Mammary epithelial cell (primary cell): ENCODE measurements around the gene PRKCH.

Experiments
- EZH2 ChIP-seq: IDR thresholded peaks from 2 replicates; pipeline ENCODE4 v1.6.1; 2012; ENCODE audit warnings: low read length, inconsistent platforms, borderline replicate concordance
- TF ChIP-seq, protein P1 (sequence below), 2 donors: IDR thresholded peaks in 1 of 2; conservative IDR thresholded peaks in 1 of 2; 2 replicates each; pipeline ENCODE4 v1.5.1; 2011 to 2012; ENCODE audit warnings: inconsistent platforms in 2 of 2, low read length in 2 of 2, mild to moderate bottlenecking in 2 of 2, control low read depth in 1 of 2, low read depth in 1 of 2; ENCODE audit not compliant: insufficient read depth in 1 of 2; ENCODE audit errors: extremely low read depth in 1 of 2

GRCh38 chr14:61516118-61516743 is 194.9 kb downstream of the PRKCH start:
- TF ChIP-seq, protein P1, sequence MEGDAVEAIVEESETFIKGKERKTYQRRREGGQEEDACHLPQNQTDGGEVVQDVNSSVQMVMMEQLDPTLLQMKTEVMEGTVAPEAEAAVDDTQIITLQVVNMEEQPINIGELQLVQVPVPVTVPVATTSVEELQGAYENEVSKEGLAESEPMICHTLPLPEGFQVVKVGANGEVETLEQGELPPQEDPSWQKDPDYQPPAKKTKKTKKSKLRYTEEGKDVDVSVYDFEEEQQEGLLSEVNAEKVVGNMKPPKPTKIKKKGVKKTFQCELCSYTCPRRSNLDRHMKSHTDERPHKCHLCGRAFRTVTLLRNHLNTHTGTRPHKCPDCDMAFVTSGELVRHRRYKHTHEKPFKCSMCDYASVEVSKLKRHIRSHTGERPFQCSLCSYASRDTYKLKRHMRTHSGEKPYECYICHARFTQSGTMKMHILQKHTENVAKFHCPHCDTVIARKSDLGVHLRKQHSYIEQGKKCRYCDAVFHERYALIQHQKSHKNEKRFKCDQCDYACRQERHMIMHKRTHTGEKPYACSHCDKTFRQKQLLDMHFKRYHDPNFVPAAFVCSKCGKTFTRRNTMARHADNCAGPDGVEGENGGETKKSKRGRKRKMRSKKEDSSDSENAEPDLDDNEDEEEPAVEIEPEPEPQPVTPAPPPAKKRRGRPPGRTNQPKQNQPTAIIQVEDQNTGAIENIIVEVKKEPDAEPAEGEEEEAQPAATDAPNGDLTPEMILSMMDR (conservative IDR thresholded peaks at IDR 0.05 in 1 of 2, IDR thresholded peaks at IDR 0.05 in 1 of 2; ENCODE audit: extremely low read depth in 1 of 2, insufficient read depth in 1 of 2, low read depth in 1 of 2, low read length in 2 of 2), result no peak
- TF ChIP-seq EZH2, result no peak
